ENCODE results near the gene CALM1. TPM values are rescaled to one million over a fixed set of nuclear protein-coding genes. Genes with fewer than 3 reads are reported as not detected.

The CALM1 gene
- total and polyA plus RNA-seq, 10 of the 15 experiments (the other 5 are each of a cell fraction or from before 2014, with no cell fraction given): 110 to 729 (median 261) TPM

DNA sequence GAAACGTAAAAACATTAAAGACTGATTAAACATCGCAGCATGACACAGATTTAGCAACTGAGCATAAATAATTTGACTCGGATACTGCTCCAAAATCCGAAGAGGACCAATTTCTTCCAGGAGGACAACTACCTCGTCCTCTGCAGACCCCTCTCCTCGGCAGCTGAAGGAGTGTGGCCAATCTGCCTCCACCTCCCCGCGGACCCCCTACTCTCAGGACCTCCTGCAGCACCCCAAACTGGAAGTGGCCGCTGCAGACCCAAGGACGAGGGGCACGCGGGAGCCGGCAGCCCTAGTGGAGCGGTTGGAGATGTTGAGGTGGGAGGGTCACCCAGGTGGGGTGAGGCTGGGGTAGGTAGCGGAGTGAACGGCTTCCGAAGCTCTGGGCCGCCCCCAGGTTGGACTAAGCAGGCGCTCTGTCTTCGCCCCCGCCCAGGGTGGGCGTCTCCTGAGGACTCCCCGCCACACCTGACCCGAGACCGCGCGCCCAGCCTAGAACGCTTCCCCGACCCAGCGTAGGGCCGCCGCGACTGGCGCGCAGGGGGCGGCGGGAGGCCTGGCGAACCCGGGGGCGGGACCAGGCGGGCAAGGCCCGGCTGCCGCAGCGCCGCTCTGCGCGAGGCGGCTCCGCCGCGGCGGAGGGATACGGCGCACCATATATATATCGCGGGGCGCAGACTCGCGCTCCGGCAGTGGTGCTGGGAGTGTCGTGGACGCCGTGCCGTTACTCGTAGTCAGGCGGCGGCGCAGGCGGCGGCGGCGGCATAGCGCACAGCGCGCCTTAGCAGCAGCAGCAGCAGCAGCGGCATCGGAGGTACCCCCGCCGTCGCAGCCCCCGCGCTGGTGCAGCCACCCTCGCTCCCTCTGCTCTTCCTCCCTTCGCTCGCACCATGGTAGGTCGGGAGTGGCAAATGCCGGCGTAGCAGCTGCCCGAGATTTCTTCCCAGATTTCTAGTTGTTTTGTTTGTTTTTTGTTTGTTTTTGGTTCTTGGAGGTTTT lies at the start of gene CALM1 (continued):
- TF ChIP-seq HSF1 (IDR thresholded peaks at IDR 0.05; ENCODE audit: low read depth, low read length): no peak
- peak; percentile 97 for TF ChIP-seq ZNF207 (IDR thresholded peaks at IDR 0.05; ENCODE audit: borderline replicate concordance)
- peak; percentile 66 for TF ChIP-seq HCFC1 (IDR thresholded peaks at IDR 0.05; ENCODE audit: low read length)
- peak; percentile 97 for TF ChIP-seq TCF3 (IDR thresholded peaks at IDR 0.05; ENCODE audit: borderline replicate concordance, insufficient read depth, low read depth, low read length)
- TF ChIP-seq RB1 (IDR thresholded peaks at IDR 0.05; ENCODE audit: borderline replicate concordance): peak; percentile 99
- 0 out of 2 replicates have a peak, but pooled peaks have one; percentile 30 for TF ChIP-seq ATF7 (IDR thresholded peaks at IDR 0.05; ENCODE audit: low read depth)
- peak; percentile 100 for TF ChIP-seq POLR2AphosphoS5 (IDR thresholded peaks at IDR 0.05; ENCODE audit: low read length)
- TF ChIP-seq YBX1 (IDR thresholded peaks at IDR 0.05): no peak
- no peak for TF ChIP-seq NFXL1 (IDR thresholded peaks at IDR 0.05; ENCODE audit: borderline replicate concordance)
- no peak for TF ChIP-seq RAD51 (IDR thresholded peaks at IDR 0.05)
- TF ChIP-seq IRF4 (IDR thresholded peaks at IDR 0.05; ENCODE audit: low read depth, low read length): peak; percentile 64
- TF ChIP-seq ZBTB11 (CRISPR knock-in tag; IDR thresholded peaks at IDR 0.05): peak; percentile 34; the same call in 1 of the 2 replicates
- TF ChIP-seq MTA3 (IDR thresholded peaks at IDR 0.05; ENCODE audit: borderline replicate concordance, low read length): no peak
- TF ChIP-seq NFYB (IDR thresholded peaks at IDR 0.05; ENCODE audit: insufficient read depth, low read depth, low read length): no peak
- TF ChIP-seq PAX8 (IDR thresholded peaks at IDR 0.05): no peak

All from GM12878 (cell line).